Activated CD4-positive, CD25-positive, alpha-beta regulatory T cell treated with anti-CD3 and anti-CD28 coated beads, Interleukin-2, amount 50 U/mL, for 16 hours (primary cell): Measurements from ENCODE around the gene LAGE3.
"Not testable (repeated sequence)": the region's sequence is repeated elsewhere in the genome, so short reads cannot be mapped to it uniquely, and the experiment has no call there.

Experiments
- DNase-seq: peaks from one replicate; pipeline ENCODE4 v3.0.0-alpha.2; 2020; ENCODE audit warnings: low read depth, low spot score

The LAGE3 gene

DNA sequence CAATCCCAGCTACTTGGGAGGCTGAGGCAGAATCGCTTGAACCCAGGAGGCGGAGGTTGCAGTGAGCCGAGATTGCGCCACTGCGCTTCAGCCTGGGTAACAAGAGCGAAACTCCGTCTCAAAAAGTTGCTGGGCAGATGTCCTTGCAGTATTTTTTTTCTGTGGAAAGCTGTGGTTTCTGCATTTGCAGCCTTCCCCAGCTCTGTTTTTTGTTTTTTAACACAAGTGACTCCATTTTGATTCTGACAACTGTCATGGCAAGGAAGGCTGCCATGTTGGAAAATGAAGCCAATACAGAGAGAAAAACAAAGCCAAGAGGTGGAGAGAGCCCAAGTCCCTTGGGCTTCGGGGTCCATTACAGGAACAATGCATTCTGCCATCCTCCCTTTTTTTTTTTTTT is 23.0 kb upstream of the LAGE3 start:
- no peak for DNase-seq

DNA sequence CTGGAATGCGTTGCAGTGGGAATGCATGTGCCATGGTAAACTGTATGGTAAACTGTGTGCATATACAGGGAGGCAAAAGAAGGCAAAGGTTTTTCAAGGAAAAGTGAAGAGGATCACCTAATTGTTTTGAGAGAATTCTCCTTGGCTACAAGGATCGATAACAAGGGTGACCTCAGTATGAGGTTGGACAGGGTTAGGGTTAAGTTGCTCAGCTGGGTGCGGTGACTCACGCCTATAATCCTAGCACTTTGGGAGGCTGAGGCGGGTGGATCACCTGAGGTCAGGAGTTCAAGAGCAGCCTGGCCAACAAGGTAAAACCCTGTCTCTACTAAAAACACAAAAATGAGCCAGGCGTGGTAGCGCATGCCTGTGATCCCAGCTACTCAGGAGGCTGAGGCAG is 22.3 kb upstream of the LAGE3 start:
- not testable (repeated sequence) for DNase-seq

DNA sequence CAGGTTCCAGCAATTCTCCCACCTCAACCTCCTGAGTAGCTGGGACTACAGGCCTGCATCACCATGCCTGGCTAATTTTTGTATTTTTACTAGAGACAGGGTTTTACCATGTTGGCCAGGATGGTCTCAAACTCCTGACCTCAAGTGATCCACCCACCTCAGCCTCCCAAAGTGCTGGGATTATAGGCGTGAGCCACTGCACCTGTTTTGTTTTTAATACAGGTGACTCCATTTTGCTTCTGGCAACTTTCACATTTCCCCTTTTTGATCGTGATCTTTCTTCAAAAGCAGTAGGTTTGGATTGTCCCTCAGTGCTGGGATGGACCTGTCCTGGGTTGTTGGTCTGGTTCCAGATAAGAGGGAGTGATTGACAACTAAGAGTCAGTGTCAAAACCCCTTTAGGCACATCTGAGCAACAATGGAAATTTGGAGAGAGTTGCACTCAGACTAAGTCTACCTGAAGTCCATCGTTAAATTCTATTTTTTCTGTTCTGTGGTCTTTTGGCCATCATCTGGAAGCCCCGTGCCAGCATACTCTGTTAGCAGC is 17.6 kb upstream of the LAGE3 start:
- DNase-seq: not testable (repeated sequence)

DNA sequence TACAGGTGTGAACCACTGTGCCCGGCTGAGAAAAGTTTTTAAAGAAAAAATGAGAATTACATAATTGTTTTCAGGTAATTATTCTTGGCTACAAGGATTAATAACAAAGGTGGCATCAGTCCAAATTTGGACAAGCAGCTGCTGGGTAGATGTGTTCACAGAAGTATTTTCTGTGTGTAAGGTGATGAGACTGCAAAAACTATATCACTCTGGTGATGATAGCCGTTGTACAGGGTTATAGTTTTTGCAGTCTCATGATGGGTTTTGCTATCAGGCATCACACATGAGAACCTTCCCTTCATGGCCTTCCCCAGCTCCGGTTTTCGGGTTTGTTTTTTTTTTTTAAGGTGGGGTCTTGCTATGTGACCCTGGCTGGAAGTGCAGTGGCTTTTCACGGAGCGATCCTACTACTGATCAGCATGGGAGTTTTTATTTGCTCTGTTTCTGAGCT is 16.4 kb upstream of the LAGE3 start:
- DNase-seq: no peak

DNA sequence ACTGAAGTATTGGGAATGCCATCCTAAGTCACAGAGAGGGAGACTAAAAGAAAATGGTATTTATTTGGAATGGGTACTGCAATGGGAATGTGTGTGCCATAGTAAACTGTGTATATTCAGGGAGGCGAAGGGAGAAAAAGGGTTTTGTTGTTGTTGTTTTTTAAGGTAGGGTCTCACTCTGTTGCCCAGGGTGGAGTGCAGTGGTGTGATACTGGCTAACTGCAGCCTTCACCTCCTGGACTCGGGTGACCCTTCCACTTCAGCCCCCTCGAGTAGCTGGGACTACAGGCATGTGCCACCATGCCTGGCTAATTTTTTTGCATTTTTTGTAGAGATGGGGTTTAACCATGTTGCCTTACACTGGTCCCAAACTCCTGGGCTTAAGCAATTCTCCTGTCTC is 15.6 kb upstream of the LAGE3 start:
- DNase-seq: no peak

DNA sequence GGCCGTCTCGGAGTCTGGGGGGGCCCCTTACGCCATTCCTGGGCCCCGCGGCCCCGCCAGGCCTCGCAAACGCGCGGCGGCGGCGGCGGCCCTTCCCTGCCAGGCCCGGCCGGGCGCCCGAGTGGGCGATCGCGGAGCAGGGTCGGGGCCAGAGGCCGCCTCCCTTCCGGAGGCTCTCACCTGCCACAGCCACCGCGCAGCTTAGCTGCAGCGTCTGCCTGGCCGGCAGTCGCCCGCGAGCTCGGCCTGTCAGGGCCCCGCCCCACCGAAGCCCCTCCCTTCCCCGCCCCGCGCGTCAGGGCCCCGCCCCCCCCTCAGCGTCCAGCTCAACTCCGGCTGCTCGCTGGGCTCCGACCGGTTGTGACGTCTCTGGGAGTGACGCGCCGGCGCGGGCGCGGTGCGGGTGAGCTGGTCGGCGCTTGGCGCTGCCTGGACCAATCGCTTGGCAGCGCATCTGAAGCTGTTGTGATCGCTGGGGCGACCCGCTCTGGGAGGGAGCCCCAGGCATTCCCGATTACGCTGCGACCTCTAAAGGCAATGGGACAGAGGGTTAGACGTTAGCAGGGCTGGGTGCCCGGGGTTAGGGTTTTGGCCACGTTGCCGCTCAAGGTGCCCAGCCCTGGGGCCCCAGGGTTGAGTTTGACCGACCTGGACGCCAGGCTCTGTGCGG is 11.5 kb upstream of the LAGE3 start, which contains the start of gene SLC10A3:
Gene SLC10A3, minus strand, starts transcription at position 216 of the 670 bp plus-strand sequence. CDS start 1,689 bp downstream, outside the sequence.
- peak; percentile 71 for DNase-seq

DNA sequence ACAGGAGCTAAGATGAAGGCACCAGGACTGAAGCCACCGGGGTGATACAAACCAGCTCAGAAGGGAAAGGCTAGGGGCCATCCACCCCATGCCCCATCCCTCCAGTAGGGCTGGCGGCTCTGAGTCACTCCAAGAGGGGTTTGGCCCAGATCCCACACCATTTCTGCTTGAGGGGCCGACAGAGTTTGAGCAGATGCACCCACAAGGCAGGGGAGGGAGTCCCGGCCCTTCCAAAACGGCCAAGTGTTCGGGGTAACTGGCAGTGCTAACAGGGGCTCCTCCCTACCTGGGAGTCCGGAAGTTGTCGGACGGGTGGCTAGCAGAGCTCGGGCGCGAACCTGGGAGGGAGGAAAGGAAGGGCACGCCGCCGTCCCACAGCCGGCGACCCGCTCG is 10.9 kb upstream of the LAGE3 start:
- DNase-seq: no peak

DNA sequence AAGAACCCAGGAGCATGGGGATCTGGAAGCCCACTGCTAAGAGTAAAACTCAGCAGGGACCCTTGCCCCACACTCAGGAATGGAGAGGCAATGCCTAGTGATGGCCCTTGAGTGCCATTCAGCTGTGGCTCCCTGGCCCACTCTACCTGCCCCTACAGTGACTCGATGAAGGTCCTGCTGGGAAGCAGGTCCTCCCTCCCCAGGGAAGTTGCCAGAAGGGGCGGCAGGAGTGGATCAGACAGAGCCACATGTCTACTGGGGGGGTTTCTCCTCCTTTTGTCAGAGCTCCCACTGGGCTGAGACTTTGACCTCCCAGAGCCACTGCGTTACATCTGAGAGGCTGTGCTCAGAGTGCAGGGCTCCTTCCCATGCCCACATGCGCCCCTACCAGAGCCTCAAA is 10.1 kb upstream of the LAGE3 start:
- DNase-seq: no peak

DNA sequence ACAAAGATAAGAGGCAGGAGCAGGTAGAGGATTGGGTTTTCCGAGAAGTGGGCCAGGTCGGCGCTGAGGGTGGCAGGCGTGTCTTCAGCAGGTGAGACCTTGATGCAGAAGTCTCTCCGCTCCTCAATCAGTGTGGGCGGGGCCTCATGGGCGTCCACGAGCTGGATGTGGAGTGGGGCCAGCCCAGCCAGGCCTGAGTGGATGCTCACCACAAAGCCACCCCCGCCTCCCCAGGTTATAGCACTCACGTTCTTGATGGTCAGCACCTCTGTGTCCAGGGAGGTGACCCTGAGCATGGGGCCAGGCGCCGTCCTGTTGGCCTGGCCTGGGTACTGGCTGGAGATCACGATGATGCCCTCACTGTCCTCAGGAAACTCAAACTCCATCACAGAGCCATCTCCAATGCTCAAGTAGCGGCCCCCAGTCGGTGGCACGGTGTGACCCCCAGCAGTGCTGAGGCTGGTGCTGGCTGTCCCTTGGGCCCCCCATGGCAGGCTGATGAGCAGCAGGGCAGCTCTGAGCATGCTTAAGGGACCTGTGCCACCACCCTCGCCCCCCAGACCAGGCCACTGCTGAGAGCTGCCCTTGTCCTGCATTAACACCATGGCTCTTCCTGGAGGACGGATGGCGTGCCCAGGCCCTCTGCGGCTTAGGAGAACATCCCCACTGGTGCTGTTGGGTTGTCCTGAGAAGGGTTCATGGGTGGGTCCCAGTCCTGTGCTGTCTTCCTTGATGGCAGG is 9.4 kb upstream of the LAGE3 start:
- no peak for DNase-seq

DNA sequence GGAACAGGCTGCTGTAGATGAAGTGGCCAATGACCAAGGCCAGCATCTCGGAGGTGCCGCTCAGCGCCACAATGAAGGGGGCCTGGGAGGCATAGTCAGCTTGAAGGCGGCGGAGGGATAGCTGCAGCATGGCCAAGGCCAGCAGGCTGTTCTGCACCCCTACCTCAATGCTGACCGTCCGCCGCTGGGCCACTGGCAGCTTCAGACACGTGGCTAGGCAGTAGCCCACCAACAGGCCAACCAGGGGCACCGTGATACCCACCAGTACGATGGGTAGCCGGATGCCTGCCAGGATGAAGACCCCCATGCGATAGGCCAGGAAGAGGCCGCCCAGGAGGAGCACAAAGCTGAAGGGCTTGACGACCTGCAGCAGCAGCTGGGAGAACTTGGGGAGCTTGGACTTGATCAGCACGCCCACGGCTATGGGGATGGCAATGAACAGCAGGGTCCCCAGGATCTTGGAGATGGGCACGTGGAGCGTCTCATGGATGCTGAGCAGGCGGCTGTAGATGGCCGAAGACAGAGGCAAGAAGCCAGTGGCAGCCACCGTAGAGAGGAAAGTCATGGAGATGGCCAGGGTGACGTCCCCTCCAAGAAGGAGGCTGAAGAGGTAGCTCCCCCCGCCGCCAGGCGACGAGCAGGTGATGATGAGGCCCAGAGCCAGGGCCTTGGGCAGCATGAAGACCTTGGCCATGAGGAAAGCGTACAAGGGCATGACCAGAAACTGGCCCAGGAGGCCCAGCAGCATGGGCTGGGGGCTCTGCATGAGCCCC is 8.6 kb upstream of the LAGE3 start:
- no peak for DNase-seq

DNA sequence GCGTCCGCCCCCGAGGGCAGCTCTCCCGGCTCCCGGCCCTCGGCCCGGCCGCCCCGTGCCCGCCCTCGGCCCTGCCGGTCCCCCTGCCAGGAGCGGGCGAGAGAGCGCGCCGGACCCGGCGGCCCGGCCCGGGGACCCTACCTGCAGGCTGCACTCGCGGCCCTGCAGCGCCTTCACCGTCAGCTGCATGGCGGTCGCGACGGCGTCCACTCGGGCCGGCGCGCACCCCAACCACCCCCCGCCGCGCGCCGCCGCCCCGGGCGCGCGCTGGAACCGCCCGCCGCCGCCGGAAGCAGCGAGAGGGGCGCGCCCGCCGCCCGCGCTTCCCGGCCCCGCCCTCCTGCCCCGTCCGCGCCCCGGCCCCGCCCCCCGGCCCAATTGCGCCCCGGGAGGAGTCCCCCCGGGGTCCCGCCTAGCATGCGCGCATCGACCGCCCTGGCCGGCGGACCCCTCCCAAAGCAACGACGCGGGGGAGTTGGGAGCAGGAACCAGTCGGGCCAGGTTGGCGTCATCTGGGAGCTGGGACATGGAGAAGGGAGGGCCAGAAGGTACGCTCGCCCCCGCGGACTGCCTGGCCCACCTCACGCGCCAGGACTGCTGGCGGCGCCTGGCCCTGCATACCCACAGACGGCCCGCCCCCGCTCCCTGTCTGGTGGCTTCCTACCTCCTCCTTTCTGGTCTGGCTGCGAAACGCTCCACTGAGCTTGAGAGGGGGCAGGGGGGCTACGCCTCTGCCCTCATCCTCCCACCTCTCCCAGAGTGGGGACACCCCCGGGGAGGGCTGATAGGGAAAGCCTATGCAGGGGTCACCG is 7.5 kb upstream of the LAGE3 start, which contains the start of gene UBL4A:
Gene UBL4A, minus strand, starts transcription at position 220 of the 812 bp plus-strand sequence. Its CDS starts 31 bp downstream, at position 189.
- DNase-seq: no peak

DNA sequence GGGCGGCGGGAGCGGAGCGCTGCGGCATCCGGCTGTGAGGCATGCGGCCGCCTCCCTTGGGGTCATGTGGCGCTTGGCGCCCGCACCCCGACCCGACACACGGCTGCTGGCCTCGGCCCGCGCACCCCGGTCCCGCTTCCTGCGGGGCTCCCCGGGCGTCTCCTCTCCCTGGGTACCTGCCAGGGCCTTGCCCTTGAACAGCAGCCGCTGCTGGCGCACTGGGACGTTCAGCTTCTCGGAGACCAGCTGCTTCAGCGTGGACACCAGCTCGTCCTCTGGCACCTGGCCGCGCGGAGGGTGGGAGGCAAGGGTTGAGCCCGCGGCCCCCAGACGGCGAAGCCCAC is 6.9 kb upstream of the LAGE3 start:
- DNase-seq: no peak

DNA sequence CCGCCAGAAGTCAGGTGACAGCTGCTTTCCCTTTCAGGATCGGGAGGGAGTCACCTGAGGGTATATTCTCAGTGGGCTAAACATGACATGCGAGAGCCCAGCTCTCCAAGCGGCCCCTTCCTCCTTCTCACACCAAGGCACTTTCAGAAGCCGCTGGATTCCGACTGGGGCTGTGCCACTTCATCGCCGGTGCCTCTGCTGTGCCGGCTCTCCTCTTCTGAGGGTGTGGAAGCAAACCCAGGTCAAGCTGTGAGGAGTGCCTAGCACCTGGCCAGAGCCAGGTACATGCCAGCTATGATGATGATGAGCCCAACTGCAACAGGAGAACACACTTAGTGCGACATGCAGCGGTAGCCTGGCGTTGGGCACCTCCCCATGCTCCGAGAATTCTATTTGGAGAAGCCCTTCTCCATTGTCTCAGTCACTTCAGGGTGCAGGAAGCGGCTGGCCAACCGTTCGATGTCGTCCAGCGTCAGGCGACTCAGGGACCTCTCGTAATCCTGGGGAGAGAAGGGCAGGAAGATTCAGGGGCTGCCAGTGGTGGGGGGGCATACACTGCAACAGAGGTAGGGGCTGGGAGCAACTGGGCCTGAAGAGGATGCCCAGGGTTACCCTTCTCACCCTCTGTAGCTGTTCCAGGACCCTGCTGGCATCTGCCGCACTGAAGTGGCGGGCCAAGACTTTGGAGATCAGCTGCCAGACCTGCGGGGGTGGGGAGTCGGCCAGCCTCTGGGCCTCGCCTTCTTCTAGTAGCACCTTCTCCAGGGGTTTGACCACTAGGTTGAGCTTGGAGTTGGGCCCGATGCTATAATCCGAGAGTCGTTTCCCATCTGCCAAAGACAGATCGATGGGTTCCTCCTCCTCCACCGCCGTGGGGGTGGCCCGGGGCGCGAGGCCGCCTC is 6.3 kb upstream of the LAGE3 start:
- DNase-seq: no peak

DNA sequence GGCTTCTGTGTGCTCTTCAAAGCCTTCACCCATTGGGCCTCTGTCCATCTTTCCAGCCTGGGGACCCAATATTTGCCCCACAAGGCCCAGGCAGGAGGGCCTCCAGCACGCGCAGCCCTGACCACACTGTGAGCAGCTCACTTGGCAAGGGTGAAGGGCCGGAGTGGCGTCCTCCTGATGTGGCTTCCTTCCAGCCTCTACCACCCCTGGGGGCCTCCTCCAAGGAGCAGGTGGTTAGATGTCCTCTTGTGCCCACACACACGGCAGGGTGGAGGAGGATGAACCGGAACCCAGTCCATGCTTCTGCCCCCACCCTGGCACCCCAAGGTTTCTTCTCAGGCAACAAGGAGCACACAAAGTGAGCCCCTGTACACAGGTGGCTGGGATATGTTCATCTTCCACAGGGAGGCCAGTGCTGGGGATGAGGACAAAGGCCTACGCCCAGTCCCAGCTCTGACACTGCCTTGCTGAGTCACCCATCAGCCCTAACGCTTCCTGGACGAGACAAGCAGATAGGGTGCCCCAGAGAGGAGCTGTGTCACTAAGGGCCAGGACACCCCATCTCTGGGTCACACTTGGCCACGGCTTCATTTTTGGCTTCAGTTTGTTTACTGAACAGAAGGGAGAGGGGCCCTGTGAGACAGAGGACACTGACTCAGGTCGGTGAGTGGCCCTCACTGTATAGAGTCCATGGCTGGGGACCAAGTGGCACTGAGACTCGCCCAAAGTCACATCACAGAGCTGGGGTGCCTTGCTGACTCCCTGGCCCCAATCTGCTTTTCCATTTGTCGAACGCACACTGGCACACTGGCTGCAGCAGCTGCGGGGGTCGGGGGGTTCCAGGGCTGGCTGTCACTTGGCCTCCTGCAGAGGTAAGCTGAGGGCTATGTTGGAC is 5.4 kb upstream of the LAGE3 start:
- DNase-seq: no peak

DNA sequence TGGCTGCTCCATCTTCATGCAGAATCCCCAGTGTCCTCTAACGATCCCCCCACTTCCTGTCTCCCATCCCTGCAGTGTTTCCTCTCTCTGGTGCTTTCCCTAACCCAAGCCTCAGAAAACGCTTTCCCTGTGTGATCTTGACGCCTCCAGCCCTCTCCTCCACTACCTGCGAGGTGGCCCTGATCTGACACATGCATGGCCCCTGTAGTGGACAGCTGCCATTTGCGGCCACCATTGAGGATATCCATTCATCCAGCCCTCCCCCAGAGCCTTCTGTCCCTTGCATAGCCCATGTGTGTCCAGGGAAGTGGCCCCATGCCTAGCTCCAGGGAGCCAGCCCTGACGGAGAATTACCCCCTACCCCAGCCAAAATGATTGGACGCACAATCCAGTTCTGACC is 4.2 kb upstream of the LAGE3 start:
- DNase-seq: no peak

DNA sequence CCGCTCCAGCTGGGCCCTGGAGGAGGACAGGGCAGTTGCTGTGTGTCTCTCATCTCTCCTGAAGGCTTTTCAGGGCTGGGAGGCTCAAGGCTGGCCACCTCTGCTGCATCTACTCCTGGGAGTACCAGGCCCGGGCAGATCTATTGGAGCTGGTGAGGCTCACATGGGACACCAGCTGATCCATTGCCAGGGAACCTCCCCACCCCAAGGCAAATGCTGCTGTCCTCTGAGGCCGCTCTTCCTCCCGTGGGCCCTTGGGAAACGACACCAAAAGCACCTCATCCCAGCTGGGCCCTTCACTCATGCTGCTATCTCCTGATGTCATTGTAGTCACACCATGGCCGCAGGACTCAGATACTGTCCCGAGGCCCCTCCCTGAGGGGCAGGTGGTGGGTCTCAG is 3.7 kb upstream of the LAGE3 start:
- DNase-seq: no peak

DNA sequence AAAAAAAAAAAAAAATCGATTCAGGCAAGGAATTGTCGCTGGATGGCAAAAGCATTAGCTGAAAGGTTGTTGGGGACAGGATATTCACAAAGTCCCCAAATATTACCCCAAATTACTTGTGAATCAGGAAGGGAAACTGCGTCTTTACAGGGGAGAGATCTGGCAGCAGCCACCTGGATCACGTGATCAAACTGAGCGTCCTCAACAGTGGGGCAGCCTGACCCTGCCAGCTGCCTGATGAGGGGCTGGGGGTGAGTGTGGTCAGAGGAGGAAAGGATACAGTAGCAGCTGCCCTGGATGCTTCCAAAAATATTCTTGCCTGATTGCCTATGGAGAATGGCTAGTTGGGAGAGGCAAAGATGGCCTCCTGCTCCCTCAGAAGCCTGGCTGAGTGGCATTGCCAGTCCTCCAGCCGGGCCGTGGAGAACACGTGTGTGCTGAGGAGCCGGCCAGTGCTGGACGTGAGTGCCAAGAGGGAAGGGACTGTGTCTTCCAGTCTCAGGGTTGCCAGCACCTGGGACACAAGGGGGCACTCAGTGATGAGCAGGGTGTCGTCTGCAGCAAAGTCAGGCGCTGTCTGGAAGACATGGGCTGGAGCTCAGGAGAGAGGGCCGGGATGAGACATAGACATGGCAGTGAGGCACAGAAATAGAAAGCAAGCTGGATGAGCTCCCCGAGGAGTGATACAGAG is 3.0 kb upstream of the LAGE3 start:
- no peak for DNase-seq

DNA sequence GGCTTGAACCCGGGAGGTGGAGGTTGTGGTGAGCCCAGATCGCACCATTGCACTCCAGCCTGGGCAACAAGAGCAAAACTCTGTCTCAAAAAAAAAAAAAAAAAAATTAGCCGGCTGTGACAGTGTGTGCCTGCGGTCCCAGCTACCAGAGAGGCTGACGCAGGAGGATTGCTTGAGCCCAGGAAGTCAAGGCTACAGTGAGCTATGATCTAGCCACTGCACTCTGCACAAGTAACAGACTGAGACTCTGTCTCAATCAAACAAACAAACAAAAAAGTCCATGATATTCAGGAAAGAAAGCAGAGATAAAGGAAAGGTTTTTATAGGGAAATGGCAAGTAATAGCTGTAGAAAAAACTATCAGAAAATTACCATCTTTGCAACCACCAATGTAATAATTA is 2.1 kb upstream of the LAGE3 start:
- no peak for DNase-seq
